Activated CD4-positive, alpha-beta T cell treated with anti-CD3 and anti-CD28 coated beads, Interleukin-10, Interleukin-2, amounts not matched to agents 100 ng/mL and 50 ng/mL, durations not matched to agents 16 hours and 8 hours (primary cell): ENCODE measurements around the gene NEO1.
A peak's percentile ranks its signal among the peaks of the same experiment; 100 is the strongest.

ENCODE experiments used
- DNase-seq: peaks from one replicate; pipeline ENCODE4 v3.0.0-alpha.2; 2020

Gene NEO1

GRCh38 chr15:73051807-73052652 is at the start of gene NEO1:
NEO1 (plus strand) TSS chr15:73052463; CDS start chr15:73052676, 213 bp downstream.
- DNase-seq: peak; percentile 74

DNA sequence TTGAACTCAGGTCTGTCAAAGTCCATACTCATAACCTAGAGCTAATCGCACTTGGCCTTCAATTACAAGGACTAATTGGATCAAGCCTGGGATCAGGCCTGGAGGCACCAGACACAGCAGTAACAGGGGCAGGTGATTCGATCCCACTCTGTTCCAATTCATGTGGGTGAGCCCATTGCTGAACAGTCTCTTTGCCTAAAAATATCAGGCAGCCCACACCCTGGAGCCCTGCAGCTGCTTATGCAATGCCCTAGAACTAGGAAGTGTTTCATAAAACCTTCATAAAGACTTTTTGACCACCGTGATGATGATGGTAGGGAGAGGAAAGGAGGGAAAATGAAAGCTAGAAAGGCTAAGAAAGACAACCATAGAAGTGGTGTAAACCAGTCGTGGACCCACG is 47.8 kb upstream of the NEO1 start:
- DNase-seq: no peak

GRCh38 chr15:73005032-73005431 is 47.2 kb upstream of the NEO1 start:
- no peak for DNase-seq

DNA sequence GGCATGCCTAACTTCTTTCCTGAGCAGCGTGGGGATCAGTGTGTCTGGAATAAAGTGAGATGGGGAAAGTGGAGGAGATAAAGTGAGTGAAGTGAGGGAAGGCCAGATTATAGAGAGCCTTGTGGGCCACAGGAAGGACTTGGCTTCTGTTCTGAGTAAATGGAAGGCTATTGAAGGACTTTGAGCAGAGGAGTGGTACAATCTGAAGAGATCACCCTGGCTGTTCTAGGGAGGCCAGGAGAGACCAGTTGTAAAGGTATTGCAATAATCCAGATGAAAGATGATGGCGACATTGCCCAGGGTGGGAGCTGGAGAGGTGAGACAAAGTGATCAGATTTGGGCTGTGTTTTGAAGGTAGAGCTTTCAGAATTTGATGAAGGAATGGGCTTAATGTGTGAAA is 46.8 kb upstream of the NEO1 start:
- no peak for DNase-seq

GRCh38 chr15:73006523-73006922 is 45.7 kb upstream of the NEO1 start:
- no peak for DNase-seq

GRCh38 chr15:73009066-73010056 is 42.9 kb upstream of the NEO1 start:
- DNase-seq: no peak

- DNase-seq: peak; percentile 4
These were observed 41.8 kb upstream of the NEO1 start for GRCh38 chr15:73010154-73011152.

DNA sequence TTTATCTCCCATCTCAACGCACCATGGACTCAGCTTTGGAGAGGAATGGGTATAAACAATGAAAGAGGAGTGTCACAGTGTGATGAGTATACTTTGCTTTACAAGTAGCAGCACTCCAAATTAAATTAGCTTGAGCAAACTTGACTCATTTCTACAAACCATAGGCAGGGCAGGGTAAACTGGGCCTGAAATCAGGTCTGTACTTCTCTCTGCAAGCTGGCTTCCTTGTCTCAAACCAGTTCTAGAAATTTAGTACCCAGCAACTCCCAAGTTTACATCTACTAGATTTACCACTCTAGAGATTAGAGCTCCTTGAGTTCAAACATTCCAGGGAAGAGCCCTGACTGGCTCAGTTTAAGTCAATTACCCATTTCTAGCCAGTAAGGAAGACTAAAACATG is 37.4 kb upstream of the NEO1 start:
- no peak for DNase-seq

DNA sequence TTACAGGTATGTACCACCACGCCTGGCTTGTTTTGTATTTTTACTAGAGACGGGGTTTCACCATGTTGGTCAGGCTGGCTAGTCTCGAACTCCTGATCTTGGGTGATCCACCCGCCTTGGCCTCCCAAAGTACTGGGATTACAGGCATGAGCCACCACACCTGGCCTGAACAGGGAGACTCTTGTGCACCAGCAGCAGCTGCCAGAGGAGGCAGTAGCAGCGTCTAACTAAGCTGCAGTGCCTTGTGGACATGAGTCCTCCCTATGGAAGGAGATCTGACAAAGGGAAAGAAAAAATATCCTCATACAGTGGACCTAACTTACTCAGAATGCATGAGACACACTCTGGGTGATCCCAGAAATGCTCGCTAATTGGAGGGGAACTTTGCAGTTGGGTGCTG is 36.8 kb upstream of the NEO1 start:
- DNase-seq: no peak

GRCh38 chr15:73017987-73018386 is 34.3 kb upstream of the NEO1 start:
- DNase-seq: no peak

DNA sequence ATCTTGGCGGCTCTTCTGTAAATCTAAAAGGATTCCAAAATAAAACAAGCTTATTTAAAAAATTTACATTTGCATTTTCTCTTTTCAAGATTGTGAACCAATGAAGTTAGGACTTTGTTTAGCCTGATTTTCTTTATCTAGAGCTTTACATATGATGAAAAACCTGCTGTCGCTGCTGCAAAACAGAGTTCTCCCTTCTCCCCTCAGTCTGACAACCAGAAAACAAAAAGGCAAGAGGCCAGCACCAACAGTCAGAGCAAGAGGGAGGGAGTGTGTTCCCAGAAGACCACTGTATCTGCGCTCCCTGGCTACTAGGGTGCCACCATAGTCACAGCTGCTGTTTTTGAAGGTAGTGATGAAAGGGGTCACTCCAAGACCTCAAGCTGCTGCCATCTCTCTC is 33.1 kb upstream of the NEO1 start:
- no peak for DNase-seq

DNA sequence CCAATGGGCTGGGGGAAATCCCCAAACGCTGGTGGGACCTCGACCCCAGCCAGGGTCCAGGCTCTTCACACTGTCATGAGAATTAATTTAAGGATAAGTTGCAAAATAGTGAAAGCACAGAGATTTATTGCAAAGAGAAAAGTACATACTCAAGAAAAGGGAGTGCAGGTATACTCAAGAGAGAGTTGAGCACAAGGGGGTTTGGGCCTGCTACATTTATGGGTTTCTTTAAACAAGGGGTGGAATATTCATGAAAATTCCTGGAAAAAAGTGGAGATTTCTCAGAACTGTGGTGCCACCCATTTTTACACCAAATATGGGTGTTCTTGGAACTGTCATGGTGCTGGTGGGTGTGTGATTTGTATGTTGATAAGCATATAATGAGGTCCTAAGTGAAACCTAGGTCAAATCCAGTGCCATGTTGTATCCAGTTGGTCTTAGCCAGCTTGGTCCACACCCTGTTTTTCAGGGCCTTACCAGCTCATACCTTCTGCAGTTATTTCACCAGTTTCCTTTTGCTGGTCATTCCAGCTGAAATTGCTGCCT is 32.6 kb upstream of the NEO1 start:
- DNase-seq: no peak

- no peak for DNase-seq
These were observed 31.1 kb upstream of the NEO1 start for GRCh38 chr15:73021139-73021621.

GRCh38 chr15:73022161-73022560 is 30.1 kb upstream of the NEO1 start:
- no peak for DNase-seq

- DNase-seq: no peak
These were observed 29.2 kb upstream of the NEO1 start for GRCh38 chr15:73023071-73023470.

DNA sequence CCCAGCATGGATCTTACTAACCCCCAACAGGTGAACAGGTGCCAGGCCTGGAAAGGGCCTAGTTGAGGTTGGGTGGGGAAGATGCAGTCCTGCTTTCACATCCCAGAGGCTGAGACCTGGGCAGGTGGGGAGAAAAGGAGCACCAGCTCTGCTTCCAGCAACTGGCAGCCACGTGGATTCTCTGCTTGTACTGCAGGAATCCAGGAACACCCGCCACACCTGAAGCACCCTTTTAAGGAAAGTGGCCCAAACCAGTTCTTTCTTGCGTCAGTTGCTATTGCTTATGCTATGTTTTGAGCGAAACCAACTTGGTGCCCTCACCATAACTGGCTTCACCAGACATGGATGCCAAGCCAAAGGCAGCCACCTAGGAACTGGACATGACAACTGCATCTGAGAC is 28.1 kb upstream of the NEO1 start:
- no peak for DNase-seq

DNA sequence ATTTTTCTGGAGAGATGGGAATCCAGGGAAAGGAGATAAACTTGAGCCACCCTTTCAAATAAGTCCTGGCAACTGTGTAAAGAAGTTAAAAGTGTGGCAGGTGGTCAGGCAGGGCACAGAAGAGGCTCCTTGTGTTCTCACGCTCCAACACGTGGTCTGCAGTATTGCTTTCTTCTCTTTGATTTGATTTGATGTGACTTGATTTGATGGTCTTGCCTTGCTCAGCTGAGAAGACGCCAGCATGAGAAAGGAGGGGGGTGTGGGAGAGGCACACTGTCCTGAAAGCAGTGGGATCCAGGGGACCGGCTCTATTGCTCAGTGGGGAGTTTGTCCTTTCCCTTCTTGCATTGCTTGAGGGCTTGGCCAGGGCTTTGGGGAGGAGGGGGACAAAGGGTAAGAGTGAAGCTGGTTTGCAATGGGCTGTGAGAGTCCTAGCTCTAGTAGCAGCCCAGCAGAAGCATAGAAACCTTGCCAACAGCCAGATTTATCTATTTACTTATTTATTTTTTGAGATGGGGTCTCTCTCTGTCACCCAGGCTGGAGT is 25.7 kb upstream of the NEO1 start:
- no peak for DNase-seq

- DNase-seq: no peak
These were observed 24.2 kb upstream of the NEO1 start for GRCh38 chr15:73028031-73028430.

- DNase-seq: no peak
These were observed 23.3 kb upstream of the NEO1 start for GRCh38 chr15:73028831-73029451.

DNA sequence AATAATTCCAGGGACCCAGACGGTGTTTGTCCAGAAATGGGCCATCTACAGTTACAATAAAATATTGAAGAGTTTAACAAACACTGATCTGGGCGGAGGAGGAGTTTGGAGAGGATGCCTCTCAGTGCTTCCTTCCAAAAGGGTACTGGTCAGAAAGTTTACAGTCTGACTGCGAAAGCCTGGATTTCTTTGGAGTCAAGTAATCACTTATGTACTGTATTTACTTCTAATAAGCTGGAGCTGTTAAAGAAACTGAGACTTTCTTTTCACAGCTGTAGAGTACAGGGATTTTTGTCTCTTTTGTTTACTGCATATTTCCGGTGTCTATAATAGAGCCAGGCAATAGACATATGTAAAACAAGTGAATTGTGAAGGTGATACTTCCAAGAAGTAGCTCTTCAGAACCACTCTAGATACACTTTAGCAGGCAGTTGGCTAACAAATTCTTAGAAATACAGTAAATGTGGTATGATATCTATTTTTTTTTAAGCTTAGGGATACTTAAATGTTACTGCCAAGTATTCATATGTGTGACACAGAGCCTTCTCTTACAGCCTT is 22.1 kb upstream of the NEO1 start:
- DNase-seq: no peak

DNA sequence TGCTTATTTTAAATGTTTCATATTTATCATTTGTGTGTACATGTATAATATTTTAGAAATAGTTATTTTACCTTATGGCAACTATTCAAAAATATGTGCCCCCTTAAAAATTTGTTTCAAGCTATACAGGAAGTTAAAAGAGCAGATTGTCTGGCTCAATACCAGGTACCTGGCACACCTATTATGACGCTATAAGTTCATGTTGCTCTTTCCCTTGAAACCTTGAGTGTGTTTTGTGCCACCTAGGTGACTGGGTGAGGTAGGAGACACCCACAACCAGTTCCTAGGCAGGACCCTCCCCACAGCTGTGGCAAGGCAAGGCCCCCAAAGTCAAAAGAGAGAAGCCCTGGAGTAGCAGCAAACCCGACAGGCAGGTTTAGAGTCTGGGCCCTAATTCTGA is 20.6 kb upstream of the NEO1 start:
- no peak for DNase-seq
